Adrenal gland (tissue), 5 donors: ENCODE data around the gene TAB2.

ENCODE experiments used
- POLR2A ChIP-seq, 2 donors: fragments of 450-650 bp; IDR thresholded peaks; one replicate each; pipeline ENCODE4 v1.6.1; 2017; ENCODE audit warnings: antibody characterized with exemption in 2 of 2, mild to moderate bottlenecking in 2 of 2, moderate library complexity in 1 of 2
- TF ChIP-seq, protein P1 (sequence below), 6 experiments: fragments of 450-650 bp in 4 of 6; fragments of 200-600 bp in 2 of 6; sonication (generic) in 1 of 6; IDR thresholded peaks; 1 replicate in 5 of 6; 2 replicates in 1 of 6; pipeline versions ENCODE4 v1.5.1 to v1.8.0; 2016 to 2021; ENCODE audit warnings: antibody characterized with exemption in 6 of 6, mild to moderate bottlenecking in 2 of 6, moderate library complexity in 1 of 6
- donor health status: DM: no; HTN: no; CAD: no.

DNA sequence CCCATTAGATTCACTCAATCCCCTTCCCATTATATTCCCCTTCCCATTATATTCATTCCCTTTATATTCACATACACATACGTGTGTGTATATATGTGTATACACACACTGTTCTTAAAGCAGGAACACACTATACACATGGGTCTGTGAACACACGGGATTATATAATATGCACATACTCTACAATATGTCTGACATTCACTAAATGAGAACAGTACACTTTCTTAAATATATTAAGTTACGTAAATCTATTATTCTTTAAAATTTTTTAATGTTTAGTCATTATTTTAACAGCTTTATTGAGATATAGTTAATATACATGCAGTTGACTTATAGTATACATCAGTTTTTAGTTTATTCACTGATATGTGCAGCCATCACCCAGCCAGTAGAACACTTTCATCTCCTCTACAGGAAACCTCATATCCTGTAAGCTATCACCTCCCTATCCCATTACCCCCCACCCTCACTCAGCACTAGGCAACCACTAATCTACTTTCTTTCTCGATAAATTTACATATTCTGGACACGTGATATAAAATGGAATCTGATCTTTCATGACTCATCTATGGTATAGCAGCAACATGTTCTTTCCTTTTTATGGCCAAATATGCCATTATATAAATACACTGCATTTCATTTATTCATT lies 68.6 kb downstream of the TAB2 start:
- TF ChIP-seq, protein P1, sequence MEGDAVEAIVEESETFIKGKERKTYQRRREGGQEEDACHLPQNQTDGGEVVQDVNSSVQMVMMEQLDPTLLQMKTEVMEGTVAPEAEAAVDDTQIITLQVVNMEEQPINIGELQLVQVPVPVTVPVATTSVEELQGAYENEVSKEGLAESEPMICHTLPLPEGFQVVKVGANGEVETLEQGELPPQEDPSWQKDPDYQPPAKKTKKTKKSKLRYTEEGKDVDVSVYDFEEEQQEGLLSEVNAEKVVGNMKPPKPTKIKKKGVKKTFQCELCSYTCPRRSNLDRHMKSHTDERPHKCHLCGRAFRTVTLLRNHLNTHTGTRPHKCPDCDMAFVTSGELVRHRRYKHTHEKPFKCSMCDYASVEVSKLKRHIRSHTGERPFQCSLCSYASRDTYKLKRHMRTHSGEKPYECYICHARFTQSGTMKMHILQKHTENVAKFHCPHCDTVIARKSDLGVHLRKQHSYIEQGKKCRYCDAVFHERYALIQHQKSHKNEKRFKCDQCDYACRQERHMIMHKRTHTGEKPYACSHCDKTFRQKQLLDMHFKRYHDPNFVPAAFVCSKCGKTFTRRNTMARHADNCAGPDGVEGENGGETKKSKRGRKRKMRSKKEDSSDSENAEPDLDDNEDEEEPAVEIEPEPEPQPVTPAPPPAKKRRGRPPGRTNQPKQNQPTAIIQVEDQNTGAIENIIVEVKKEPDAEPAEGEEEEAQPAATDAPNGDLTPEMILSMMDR (IDR thresholded peaks at IDR 0.05): no peak
- no peak for TF ChIP-seq POLR2A (IDR thresholded peaks at IDR 0.05)
